Transverse colon (tissue), 4 donors: ENCODE measurements around the gene GNRHR. TPM values are rescaled to one million over a fixed set of nuclear protein-coding genes. Genes with fewer than 3 reads are reported as not detected.

ENCODE experiments used
- DNase-seq: peaks from one replicate; pipeline ENCODE4 v3.0.0-alpha.2; 2019
- H3K27ac ChIP-seq, 4 donors: fragments of 200-600 bp; sonication (generic); 2 replicates each; pipeline ENCODE4 v1.5.1; 2016 to 2018; ENCODE audit warnings: inconsistent platforms in 4 of 4
- H3K27me3 ChIP-seq: fragments of 200-600 bp; sonication (generic); 2 replicates; pipeline ENCODE4 v1.5.1; 2017; ENCODE audit warnings: inconsistent platforms
- H3K36me3 ChIP-seq, 4 donors: fragments of 200-600 bp; sonication (generic); 2 replicates each; pipeline ENCODE4 v1.5.1; 2017 to 2019; ENCODE audit warnings: inconsistent platforms in 4 of 4
- H3K4me1 ChIP-seq, 4 donors: fragments of 200-600 bp; sonication (generic); 2 replicates each; pipeline ENCODE4 v1.5.1; 2017 to 2020; ENCODE audit warnings: inconsistent platforms in 4 of 4
- H3K4me3 ChIP-seq, 4 donors: fragments of 200-600 bp; sonication (generic); 1 replicate in 1 of 4; 2 replicates in 3 of 4; pipeline versions ENCODE4 v1.5.1 to v1.6.1; 2017 to 2019; ENCODE audit warnings: inconsistent platforms in 4 of 4
- H3K9me3 ChIP-seq, 2 donors: fragments of 200-600 bp; sonication (generic); 2 replicates each; pipeline ENCODE4 v1.5.1; 2017 to 2019; ENCODE audit warnings: inconsistent platforms in 2 of 2
- CTCF ChIP-seq, 5 experiments: fragments of 200-600 bp in 3 of 5; fragments of 450-650 bp in 2 of 5; sonication (generic) in 3 of 5; IDR thresholded peaks; 1 replicate in 2 of 5; 2 replicates in 3 of 5; pipeline ENCODE4 v1.5.1; 2016 to 2017; ENCODE audit warnings: antibody characterized with exemption in 5 of 5, inconsistent platforms in 3 of 5, mild to moderate bottlenecking in 2 of 5, moderate library complexity in 1 of 5
- EP300 ChIP-seq: sonication (generic); formaldehyde crosslinking; IDR thresholded peaks from one replicate; pipeline ENCODE4 v1.6.1; 2017; ENCODE audit warnings: antibody characterized with exemption, low read depth
- POLR2A ChIP-seq: fragments of 450-650 bp; IDR thresholded peaks from one replicate; pipeline ENCODE4 v1.6.1; 2016; ENCODE audit warnings: antibody characterized with exemption, mild to moderate bottlenecking, moderate library complexity
- POLR2AphosphoS5 ChIP-seq, 3 donors: sonication (generic); formaldehyde crosslinking; IDR thresholded peaks; one replicate each; pipeline ENCODE4 v1.6.1; 2016; ENCODE audit warnings: antibody characterized with exemption in 3 of 3
- whole genome bisulfite sequencing, 2 donors: methylation state at CpG; one replicate each; pipeline ENCODE4 v1.1.5; 2018; ENCODE audit warnings: low coverage in 1 of 2; 5-methylcytosine and 5-hydroxymethylcytosine counted together
- in situ Hi-C, 4 donors: fragments of 200-750 bp; cut with MboI; loops; one replicate each; pipeline versions ENCODE4 v1.15.0 to v1.15.1; 2017; ENCODE audit warnings: low sequenced_read_pairs in 3 of 4, low pct_ligation_motif_present in 1 of 4, low pct_unique_long_range_greater_than_20kb in 1 of 4
- intact Hi-C: fragments of 100-400 bp; cut with DNase I; formaldehyde crosslinking; loops from one replicate; pipeline ENCODE4 v1.15.1; 2023; ENCODE audit warnings: low total_unique reads
- small RNA-seq, 4 donors: library from RNA; depleted of rRNA; stranded (forward); fragments of <200 nt; gene quantifications; one replicate each; pipeline ENCODE3, GENCODE V24; 2016
- total RNA-seq, 4 donors: library from RNA; depleted of rRNA; stranded (reverse); fragments of >200 nt; gene quantifications; one replicate each; pipeline ENCODE4 v1.1.0, GENCODE V29; 2016

GNRHR gene
- total RNA-seq, 4 donors from 2014 or later = not detected

- Histone ChIP-seq H3K4me1 (peaks cover 0 to 8% (median 3%) of the 10 kb centered on the region in 4 donors), H3K36me3 (peaks cover 0 to 12% (median 0%) of the 10 kb centered on the region in 4 donors), H3K9me3 (no peaks in the 10 kb centered on the region), H3K27ac (no peak overlapping the region), H3K27me3 (no peaks in the 10 kb centered on the region), H3K4me3 (no peak overlapping the region)
- no peak for DNase-seq
- TF ChIP-seq EP300 (no peak), POLR2AphosphoS5 (IDR thresholded peaks at IDR 0.05) (no peak), POLR2A (no peak), CTCF (IDR thresholded peaks at IDR 0.05) (no peak)
- 94 to 97% methylated on average over 3 of the region's 3 CpGs for WGBS, 2 donors
- in situ Hi-C loops (loop anchor here in 1 of 4 donors (10.0 kb wide), 1 partner anchor 150 kb away; the partner anchor contains the start of gene CENPC), intact Hi-C loops (no loop called here)
Measured at GRCh38 chr4:67694662-67695061, 59.5 kb downstream of the GNRHR start.

GRCh38 chr4:67691328-67691727, 62.9 kb downstream of the GNRHR start:
- Histone ChIP-seq H3K27me3 (no peaks in the 10 kb centered on the region), H3K27ac (no peak overlapping the region), H3K4me3 (no peak overlapping the region), H3K4me1 (no peaks in the 10 kb centered on the region), H3K36me3 (peaks cover 0 to 12% (median under 1%) of the 10 kb centered on the region in 4 donors), H3K9me3 (no peaks in the 10 kb centered on the region)
- TF ChIP-seq POLR2A = no peak
- no peak for TF ChIP-seq POLR2AphosphoS5 (IDR thresholded peaks at IDR 0.05)
- TF ChIP-seq CTCF (IDR thresholded peaks at IDR 0.05) = no peak
- no peak for TF ChIP-seq EP300
- DNase-seq = no peak
- in situ Hi-C loops (loop anchor here in 1 of 4 donors (10.0 kb wide), 1 partner anchor 147 kb away; the partner anchor contains the start of gene CENPC), intact Hi-C loops (no loop called here)

Small RNA genes within 50 kb of the gene (small RNA-seq; reads per million reads assigned to genes)
- gene RF00091 = 0 reads per million in 4 donors

Other genes starting within 250 kb of the GNRHR start
- 10 to 100 TPM; 16.1 to 39.5 (median 23.4) TPM for gene CENPC, start 208.9 kb downstream of the GNRHR start, total RNA-seq
- 1 to 10 TPM in 2 of 4 donors, under 1 TPM in 1, not detected in 1; 0.55 to 6.2 (median 4.9) TPM for gene STAP1, start 195.7 kb downstream of the GNRHR start, total RNA-seq
- 10 to 100 TPM; 20.9 to 52.7 (median 48.6) TPM for gene UBA6, start 53.2 kb downstream of the GNRHR start, total RNA-seq
- gene TMPRSS11D, start 129.6 kb upstream of the GNRHR start, total RNA-seq = 1 to 10 TPM in 1 of 4 donors, not detected in 3; 3.4 TPM
- gene TMPRSS11A, start 209.1 kb upstream of the GNRHR start, total RNA-seq = not detected